ENCODE results near the gene PPIP5K1. TPM values are rescaled to one million over a fixed set of nuclear protein-coding genes. Genes with fewer than 3 reads are reported as not detected.

Gene PPIP5K1
- total RNA-seq, 6 experiments from 2014 or later: 11.6 to 23.2 (median 16.5) TPM

DNA sequence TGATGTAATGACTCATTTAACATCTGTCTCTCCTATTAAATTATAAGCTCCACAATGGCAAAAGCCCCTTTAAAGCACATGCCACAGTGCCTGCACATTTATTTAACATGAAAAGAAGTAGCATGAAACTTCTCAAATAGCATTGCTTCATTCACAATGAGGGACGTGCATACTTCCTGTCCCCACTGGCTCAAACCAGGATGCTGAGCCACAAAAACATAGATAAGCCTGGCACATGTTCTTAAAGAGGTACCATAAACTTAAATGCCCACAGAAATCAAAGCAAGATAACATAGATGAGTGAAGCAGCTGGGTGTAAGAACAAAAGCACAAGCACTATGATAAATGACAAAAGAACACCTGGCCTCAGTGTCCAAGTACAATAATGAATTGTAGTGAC is 100.8 kb downstream of the PPIP5K1 start:
- H3K36me3 ChIP-seq: no peaks in the 10 kb centered on the region
- no peak for DNase-seq
- H3K27ac ChIP-seq: no peak overlapping the region
- ATAC-seq: no peak
- TF ChIP-seq POLR2A (IDR thresholded peaks at IDR 0.05): no peak
- TF ChIP-seq, protein P1, sequence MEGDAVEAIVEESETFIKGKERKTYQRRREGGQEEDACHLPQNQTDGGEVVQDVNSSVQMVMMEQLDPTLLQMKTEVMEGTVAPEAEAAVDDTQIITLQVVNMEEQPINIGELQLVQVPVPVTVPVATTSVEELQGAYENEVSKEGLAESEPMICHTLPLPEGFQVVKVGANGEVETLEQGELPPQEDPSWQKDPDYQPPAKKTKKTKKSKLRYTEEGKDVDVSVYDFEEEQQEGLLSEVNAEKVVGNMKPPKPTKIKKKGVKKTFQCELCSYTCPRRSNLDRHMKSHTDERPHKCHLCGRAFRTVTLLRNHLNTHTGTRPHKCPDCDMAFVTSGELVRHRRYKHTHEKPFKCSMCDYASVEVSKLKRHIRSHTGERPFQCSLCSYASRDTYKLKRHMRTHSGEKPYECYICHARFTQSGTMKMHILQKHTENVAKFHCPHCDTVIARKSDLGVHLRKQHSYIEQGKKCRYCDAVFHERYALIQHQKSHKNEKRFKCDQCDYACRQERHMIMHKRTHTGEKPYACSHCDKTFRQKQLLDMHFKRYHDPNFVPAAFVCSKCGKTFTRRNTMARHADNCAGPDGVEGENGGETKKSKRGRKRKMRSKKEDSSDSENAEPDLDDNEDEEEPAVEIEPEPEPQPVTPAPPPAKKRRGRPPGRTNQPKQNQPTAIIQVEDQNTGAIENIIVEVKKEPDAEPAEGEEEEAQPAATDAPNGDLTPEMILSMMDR (IDR thresholded peaks at IDR 0.05): no peak
- H3K4me1 ChIP-seq: peaks cover 0 to 5% (median 2%) of the 10 kb centered on the region in 4 donors
- H3K4me3 ChIP-seq: no peak overlapping the region
- no peaks in the 10 kb centered on the region for H3K9me3 ChIP-seq
- WGBS (ENCODE audit: insufficient coverage, low coverage, low lambda C conversion rate, missing lambda C conversion rate): 20% methylated on average over 1 of the region's 1 CpG
- intact Hi-C loops (cut with DNase I): no loop called here
- no peaks in the 10 kb centered on the region for H3K27me3 ChIP-seq

GRCh38 chr15:43488790-43489189 is 101.2 kb downstream of the PPIP5K1 start:
- no peaks in the 10 kb centered on the region for H3K27me3 ChIP-seq
- no peak for DNase-seq
- no peaks in the 10 kb centered on the region for H3K36me3 ChIP-seq
- ATAC-seq: no peak
- TF ChIP-seq POLR2A (IDR thresholded peaks at IDR 0.05): no peak
- TF ChIP-seq, protein P1 (IDR thresholded peaks at IDR 0.05): no peak
- intact Hi-C loops (cut with DNase I): no loop called here
- peaks cover 0 to 5% (median 2%) of the 10 kb centered on the region in 4 donors for H3K4me1 ChIP-seq
- no peaks in the 10 kb centered on the region for H3K9me3 ChIP-seq
- H3K4me3 ChIP-seq: no peak overlapping the region
- WGBS (ENCODE audit: insufficient coverage, low coverage, low lambda C conversion rate, missing lambda C conversion rate): 76% methylated on average over 3 of the region's 3 CpGs
- no peak overlapping the region for H3K27ac ChIP-seq

DNA sequence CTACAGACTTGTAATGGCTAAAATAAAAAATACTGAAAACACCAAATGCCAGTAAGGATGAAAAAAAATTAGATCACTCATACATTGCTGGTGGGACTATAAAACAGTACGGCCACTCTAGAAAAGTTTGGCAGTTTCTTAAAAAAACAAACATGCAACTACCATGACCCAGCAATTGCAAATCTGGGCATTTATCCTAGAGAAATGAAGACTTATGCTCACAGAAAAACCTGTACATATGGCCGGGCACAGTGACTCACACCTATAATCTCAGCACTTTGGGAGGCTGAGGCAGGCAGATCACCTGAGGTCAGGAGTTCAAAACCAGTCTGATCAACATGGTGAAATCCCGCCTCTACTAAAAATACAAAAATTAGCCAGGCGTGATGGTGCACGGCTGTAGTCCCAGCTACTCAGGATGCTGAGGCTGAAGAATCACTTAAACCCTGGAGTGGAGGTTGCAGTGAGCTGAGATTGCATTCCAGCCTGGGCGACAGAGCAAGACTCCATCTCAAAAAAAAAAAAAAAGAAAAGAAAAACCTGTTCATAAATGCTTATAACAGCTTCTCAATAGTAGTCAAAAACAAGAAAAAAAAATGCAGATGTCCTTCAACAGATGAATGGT is 102.6 kb downstream of the PPIP5K1 start:
- intact Hi-C loops (cut with DNase I): no loop called here
- H3K36me3 ChIP-seq: no peaks in the 10 kb centered on the region
- 96% methylated on average over 3 of the region's 6 CpGs for WGBS (ENCODE audit: insufficient coverage, low coverage, low lambda C conversion rate, missing lambda C conversion rate)

GRCh38 chr15:43484455-43484854 is 105.6 kb downstream of the PPIP5K1 start:
- Histone ChIP-seq H3K36me3 (peaks cover 0 to 9% (median 0%) of the 10 kb centered on the region in 4 donors), H3K27me3 (no peaks in the 10 kb centered on the region), H3K27ac (no peak overlapping the region), H3K4me3 (no peak overlapping the region), H3K9me3 (no peaks in the 10 kb centered on the region), H3K4me1 (no peaks in the 10 kb centered on the region)
- ATAC-seq: no peak
- TF ChIP-seq, protein P1 (IDR thresholded peaks at IDR 0.05): no peak
- TF ChIP-seq POLR2A (IDR thresholded peaks at IDR 0.05): no peak
- WGBS (ENCODE audit: insufficient coverage, low coverage, low lambda C conversion rate, missing lambda C conversion rate): 94% methylated on average over 2 of the region's 2 CpGs
- intact Hi-C loops (cut with DNase I): no loop called here
- no peak for DNase-seq

More for the DNA sequence above, 102.6 kb downstream of the PPIP5K1 start:
- no peak for TF ChIP-seq POLR2A (IDR thresholded peaks at IDR 0.05)
- TF ChIP-seq, protein P1 (IDR thresholded peaks at IDR 0.05): no peak
- H3K27me3 ChIP-seq: no peaks in the 10 kb centered on the region
- ATAC-seq (no peak), DNase-seq (no peak)
- no peak overlapping the region for H3K4me3 ChIP-seq
- peaks cover 0 to 4% (median 2%) of the 10 kb centered on the region in 4 donors for H3K4me1 ChIP-seq
- no peaks in the 10 kb centered on the region for H3K9me3 ChIP-seq
- H3K27ac ChIP-seq: no peak overlapping the region

Small RNA genes lying within 50 kb of the gene (small RNA-seq; reads per million reads assigned to genes)
- gene RNU6-554P: 0 reads per million in 2 experiments
- 0 reads per million in 2 experiments for gene RNU6-610P

Other genes starting within 250 kb of the PPIP5K1 start
- 10 to 100 TPM in 5 of 6 experiments, 1 to 10 TPM in 1; 9.9 to 15.4 (median 13.4) TPM for gene ZSCAN29, start 219.2 kb downstream of the PPIP5K1 start, total RNA-seq
- gene TUBGCP4, start 219.1 kb downstream of the PPIP5K1 start, total RNA-seq: 10 to 100 TPM in 2 of 6 experiments, 1 to 10 TPM in 4; 8.0 to 14.0 (median 9.5) TPM
- gene TP53BP1, start 97.1 kb downstream of the PPIP5K1 start, total RNA-seq: 10 to 100 TPM in 5 of 6 experiments, 1 to 10 TPM in 1; 4.9 to 12.2 (median 10.8) TPM
- under 1 TPM; 0.09 to 0.56 (median 0.24) TPM for gene MAP1A, start 72.6 kb downstream of the PPIP5K1 start, total RNA-seq
- gene CKMT1B, start 3.8 kb upstream of the PPIP5K1 start, total RNA-seq: not detected
- gene STRC, start 28.6 kb upstream of the PPIP5K1 start, total RNA-seq: 1 to 10 TPM in 2 of 6 experiments, under 1 TPM in 3, not detected in 1; 0.11 to 1.4 (median 0.83) TPM
- gene CATSPER2, start 58.6 kb upstream of the PPIP5K1 start, total RNA-seq: 1 to 10 TPM in 4 of 6 experiments, under 1 TPM in 2; 0.74 to 3.2 (median 1.9) TPM
- gene CKMT1A, start 103.7 kb upstream of the PPIP5K1 start, total RNA-seq: 1 to 10 TPM in 2 of 6 experiments, not detected in 4; 1.2 to 1.3 TPM
- gene PDIA3, start 156.2 kb upstream of the PPIP5K1 start, total RNA-seq: 100 to 1,000 TPM; 203 to 511 (median 317) TPM
- 1 to 10 TPM in 5 of 6 experiments, under 1 TPM in 1; 0.39 to 2.0 (median 1.7) TPM for gene ELL3, start 186.8 kb upstream of the PPIP5K1 start, total RNA-seq
- 100 to 1,000 TPM; 454 to 694 (median 611) TPM for gene SERF2, start 202.1 kb upstream of the PPIP5K1 start, total RNA-seq
- gene SERINC4, start 210.0 kb upstream of the PPIP5K1 start, total RNA-seq: under 1 TPM in 2 of 6 experiments, not detected in 4; 0.22 to 0.26 TPM
- gene HYPK, start 210.4 kb upstream of the PPIP5K1 start, total RNA-seq: 10 to 100 TPM in 3 of 6 experiments, 1 to 10 TPM in 3; 6.1 to 17.4 (median 9.1) TPM
- 10 to 100 TPM in 2 of 6 experiments, 1 to 10 TPM in 4; 6.7 to 11.9 (median 8.1) TPM for gene MFAP1, start 234.5 kb upstream of the PPIP5K1 start, total RNA-seq
- 1 to 10 TPM in 3 of 6 experiments, under 1 TPM in 3; 0.46 to 5.5 (median 1.1) TPM for gene WDR76, start 236.8 kb upstream of the PPIP5K1 start, total RNA-seq